WTC11 (cell line): ENCODE data around the gene SEPTIN8.

Experiments used
- CREM ChIP-seq: sonication (generic); formaldehyde crosslinking; IDR thresholded peaks from 2 replicates; pipeline ENCODE4 v1.8.1; 2022; ENCODE audit warnings: mild to moderate bottlenecking, missing genetic modification reagents, moderate library complexity
- MLX ChIP-seq: sonication (generic); formaldehyde crosslinking; IDR thresholded peaks from 2 replicates; pipeline ENCODE4 v1.8.1; 2023; ENCODE audit warnings: mild to moderate bottlenecking, missing genetic modification reagents, moderate library complexity
- MXD4 ChIP-seq: fragments of 250-450 bp; sonication (Bioruptor Pico); IDR thresholded peaks from 2 replicates; pipeline ENCODE4 v1.8.0; 2021; ENCODE audit warnings: mild to moderate bottlenecking, moderate library complexity, borderline replicate concordance
- NR3C1 ChIP-seq: sonication (generic); formaldehyde crosslinking; conservative IDR thresholded peaks from 2 replicates; pipeline ENCODE4 v1.8.1; 2023; ENCODE audit warnings: low read depth, mild to moderate bottlenecking, missing genetic modification reagents
- SP1 ChIP-seq: sonication (generic); formaldehyde crosslinking; conservative IDR thresholded peaks from 2 replicates; pipeline ENCODE4 v1.8.1; 2022; ENCODE audit warnings: missing genetic modification reagents
- TF ChIP-seq, protein P1 (sequence below): fragments of 200-600 bp; IDR thresholded peaks from 2 replicates; pipeline ENCODE4 v1.8.0; 2022; ENCODE audit warnings: antibody characterized with exemption
- TF ChIP-seq, protein P2 (sequence below): sonication (generic); formaldehyde crosslinking; IDR thresholded peaks from 2 replicates; pipeline ENCODE4 v1.8.1; 2022; ENCODE audit warnings: low read depth, missing genetic modification reagents, borderline replicate concordance
- TF ChIP-seq, protein P3 (sequence below): sonication (generic); formaldehyde crosslinking; conservative IDR thresholded peaks from 2 replicates; pipeline ENCODE4 v1.8.1; 2022; ENCODE audit warnings: mild to moderate bottlenecking, missing genetic modification reagents

GRCh38 chr5:132753135-132753987 is 23.7 kb downstream of the SEPTIN8 start:
- TF ChIP-seq NR3C1 (CRISPR knock-in tag) (no peak), MXD4 (CRISPR knock-in tag) (no peak), CREM (CRISPR knock-in tag) (no peak), MLX (CRISPR knock-in tag) (no peak), SP1 (CRISPR knock-in tag) (no peak)
- TF ChIP-seq, protein P1, sequence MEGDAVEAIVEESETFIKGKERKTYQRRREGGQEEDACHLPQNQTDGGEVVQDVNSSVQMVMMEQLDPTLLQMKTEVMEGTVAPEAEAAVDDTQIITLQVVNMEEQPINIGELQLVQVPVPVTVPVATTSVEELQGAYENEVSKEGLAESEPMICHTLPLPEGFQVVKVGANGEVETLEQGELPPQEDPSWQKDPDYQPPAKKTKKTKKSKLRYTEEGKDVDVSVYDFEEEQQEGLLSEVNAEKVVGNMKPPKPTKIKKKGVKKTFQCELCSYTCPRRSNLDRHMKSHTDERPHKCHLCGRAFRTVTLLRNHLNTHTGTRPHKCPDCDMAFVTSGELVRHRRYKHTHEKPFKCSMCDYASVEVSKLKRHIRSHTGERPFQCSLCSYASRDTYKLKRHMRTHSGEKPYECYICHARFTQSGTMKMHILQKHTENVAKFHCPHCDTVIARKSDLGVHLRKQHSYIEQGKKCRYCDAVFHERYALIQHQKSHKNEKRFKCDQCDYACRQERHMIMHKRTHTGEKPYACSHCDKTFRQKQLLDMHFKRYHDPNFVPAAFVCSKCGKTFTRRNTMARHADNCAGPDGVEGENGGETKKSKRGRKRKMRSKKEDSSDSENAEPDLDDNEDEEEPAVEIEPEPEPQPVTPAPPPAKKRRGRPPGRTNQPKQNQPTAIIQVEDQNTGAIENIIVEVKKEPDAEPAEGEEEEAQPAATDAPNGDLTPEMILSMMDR, result no peak
- TF ChIP-seq, protein P2, sequence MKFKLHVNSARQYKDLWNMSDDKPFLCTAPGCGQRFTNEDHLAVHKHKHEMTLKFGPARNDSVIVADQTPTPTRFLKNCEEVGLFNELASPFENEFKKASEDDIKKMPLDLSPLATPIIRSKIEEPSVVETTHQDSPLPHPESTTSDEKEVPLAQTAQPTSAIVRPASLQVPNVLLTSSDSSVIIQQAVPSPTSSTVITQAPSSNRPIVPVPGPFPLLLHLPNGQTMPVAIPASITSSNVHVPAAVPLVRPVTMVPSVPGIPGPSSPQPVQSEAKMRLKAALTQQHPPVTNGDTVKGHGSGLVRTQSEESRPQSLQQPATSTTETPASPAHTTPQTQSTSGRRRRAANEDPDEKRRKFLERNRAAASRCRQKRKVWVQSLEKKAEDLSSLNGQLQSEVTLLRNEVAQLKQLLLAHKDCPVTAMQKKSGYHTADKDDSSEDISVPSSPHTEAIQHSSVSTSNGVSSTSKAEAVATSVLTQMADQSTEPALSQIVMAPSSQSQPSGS (CRISPR knock-in tag), result no peak
- TF ChIP-seq, protein P3, sequence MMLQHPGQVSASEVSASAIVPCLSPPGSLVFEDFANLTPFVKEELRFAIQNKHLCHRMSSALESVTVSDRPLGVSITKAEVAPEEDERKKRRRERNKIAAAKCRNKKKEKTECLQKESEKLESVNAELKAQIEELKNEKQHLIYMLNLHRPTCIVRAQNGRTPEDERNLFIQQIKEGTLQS (CRISPR knock-in tag), result no peak
